ENCODE results near the gene UPF2.

Gene UPF2

DNA sequence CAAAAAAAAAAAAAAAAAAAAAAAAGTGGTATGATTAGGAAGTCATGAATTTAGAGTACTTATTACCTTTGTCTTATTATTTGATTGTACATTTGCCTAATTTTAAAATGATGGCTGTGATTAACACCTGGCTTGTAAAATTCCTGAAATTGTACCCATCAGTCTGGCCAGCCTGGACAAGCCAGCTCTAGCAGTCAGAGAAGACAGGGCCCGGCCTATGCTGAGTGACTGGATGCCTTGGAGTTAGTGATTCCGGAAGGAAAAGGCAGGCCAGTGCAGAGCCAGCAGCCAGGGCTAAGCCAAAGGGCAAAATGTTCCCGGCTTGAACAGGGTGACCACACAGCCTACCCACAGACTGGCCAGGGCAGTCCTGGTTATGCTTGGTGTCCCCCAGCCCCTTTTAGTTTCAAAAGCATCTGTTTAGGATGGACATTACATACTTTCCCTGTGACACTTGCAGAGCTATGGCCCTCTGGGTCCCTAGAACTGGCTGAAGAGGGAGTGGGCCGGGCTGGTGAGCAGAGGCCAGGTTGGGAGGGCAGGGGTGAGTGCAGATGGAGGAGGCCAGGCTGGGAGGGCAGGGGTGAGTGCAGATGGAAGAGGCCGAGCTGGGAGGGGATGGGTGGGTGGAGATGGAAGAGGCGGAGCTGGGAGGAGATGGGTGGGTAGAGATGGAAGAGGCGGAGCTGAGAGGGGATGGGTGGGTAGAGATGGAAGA, 157.7 kb downstream of the UPF2 start:
- no peak for DNase-seq (ENCODE audit: low read depth in 2 of 2)

DNA sequence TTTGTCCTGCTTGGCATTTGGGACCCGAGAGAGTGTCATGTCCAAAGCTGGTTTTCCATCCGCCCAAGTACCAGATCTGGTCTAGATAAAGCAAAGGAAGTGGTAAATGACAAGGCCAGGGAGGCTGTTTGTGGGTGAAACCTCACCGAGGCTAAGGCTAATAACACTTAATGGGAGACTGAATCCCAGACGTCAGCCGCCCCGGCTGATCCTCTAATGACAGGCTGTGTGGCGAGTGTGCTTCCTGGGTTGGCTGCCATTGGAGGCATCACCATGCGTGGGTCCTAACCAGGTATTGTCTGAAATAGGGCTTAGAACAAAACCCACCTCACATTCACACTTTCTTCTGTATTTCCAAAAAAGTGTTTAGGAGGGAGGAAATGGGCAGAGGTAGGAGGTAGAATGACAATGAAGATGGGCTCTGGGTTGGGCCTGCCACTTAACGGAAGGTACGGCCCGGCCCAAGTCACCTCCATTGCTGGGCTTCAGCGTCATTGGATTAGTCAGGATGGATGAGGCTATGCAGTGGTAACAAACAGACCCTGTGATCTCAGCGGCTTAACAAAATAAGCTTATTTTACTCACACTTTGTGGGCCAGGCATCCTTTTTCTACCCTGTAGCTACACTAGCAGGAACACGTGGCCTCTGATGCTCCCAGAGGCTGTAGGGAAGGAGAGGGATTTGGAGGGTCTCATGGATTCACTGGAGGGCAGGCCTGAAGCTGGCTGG, 159.8 kb downstream of the UPF2 start:
- no peak for DNase-seq (ENCODE audit: low read depth in 2 of 2)

DNA sequence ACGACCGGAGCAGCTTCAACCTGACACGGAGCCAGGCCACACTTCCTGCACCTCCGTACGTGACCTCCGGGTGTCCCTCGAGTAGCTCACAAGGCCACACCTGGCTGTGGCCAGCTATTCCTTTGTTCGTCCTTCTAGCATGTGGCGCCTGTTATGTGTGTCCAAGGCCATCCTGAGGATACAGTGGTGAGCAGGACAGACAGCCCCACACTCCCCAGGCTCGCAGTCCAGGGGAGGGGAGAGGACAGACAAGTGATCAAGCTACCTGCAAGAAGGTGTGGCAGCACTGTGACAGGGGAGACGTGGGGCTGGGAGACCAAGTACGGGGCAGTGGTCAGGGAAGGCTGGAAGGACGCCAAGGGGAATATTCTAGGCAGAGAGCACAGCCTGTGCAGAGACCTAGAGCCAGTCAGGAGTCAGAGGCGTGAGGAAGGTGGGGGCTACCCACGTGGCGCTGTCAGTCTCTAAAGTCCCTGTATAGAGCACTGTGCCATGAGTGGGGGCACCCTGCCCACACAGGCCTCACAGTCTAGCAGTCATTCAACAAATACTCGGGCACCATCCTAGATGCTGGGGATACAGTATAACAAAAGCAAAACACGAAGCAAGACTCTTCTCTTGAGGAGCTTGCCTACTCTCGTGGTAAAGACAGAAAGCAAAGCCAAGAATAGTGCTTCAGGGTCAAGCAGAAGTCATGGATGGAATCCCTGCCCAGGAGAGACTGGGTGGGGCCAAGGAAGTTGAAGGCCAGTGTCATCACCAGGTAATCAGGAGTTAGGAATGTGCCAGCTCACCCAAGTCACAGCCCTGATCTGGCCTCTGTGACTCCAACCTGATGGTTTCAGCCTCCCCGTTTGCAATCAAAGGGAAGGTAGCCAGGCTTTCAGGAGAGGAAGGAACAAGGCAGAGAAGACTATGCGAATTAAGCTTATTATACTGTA, 160.9 kb downstream of the UPF2 start:
- no peak for DNase-seq (ENCODE audit: low read depth in 2 of 2)

DNA sequence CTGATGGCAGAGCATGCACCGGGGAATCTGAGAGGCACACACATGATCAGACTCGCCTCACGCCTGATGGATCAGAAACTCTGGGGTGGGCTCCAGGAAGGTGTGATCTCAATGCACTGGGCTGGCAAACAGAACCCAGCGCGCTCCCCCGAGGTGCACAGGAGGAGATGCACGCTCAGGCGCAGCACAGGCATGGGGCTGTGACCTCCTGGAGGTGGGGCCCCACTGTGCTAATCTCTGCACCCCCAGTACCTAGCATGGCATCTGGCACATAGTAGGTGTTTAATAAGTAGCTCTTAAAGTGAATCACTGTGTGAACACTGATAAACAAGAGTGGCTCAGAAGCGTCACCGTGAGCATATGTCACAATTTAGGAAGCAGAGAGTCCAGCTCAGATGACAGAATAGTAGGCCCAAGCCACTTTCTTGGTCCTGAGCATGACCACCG, 161.6 kb downstream of the UPF2 start:
- DNase-seq (ENCODE audit: low read depth in 2 of 2) = no peak

DNA sequence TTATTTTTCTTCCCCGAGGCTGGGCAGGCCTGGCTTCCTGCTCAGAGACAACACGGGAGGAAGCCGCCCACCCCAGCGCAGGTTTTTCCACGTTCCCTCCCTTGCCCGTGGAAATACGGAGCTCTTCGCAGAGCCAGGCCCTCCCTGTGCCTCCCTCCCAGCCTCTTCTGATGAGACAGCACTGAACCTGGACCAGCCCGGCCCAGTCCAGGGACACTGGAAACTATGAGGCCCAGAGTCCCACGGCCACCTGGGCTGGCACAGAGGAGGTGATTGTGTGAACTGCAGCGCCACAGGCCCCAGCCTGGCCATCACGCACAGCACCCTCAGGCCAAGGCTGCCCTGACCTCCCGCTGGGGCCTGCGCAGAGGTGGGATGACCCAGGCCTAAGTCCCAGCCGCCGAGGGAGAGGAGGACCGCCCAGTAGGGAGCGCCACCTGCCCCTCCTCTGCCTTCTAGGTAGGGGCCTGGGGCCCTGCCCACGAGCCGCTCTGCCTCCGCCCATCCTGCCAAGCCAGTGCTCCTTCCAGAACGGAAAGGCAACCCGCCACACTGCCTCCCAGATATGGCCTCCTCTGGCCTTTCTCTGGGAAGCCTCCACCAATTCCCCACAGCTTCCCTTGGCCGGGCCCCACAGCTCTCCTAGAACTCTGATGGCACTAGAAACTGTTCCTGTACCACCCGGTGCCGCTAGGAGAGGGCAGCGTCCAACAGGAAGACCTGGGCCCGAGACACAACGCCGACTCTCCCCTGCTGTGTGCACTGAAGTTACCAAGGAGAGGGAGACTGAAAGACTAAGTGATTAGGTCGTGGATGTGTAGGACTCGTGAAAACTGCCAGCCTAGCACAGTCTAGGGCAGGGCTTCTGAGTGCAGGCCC, 162.2 kb downstream of the UPF2 start:
- no peak for DNase-seq (ENCODE audit: low read depth in 2 of 2)

GRCh38 chr10:11879387-11880094, 163.1 kb downstream of the UPF2 start:
- no peak for DNase-seq (ENCODE audit: low read depth in 2 of 2)

GRCh38 chr10:11878776-11879175, 163.8 kb downstream of the UPF2 start:
- DNase-seq (ENCODE audit: low read depth in 2 of 2) = no peak

DNA sequence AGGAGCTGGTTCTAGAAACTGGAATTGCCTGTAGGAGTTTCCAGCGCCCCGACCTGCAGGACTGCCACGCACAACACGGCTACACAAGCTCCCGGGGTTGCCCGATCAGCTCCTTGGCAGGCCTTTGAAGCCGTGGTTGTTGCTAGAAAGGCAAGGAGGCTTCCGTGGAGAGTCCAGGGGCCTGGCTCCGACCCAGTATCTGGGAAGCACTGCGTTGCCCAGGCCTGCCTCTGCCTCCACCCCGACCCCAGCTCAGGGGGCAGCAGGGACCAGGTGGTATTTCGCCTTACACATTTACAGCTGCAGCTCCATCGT, 165.1 kb downstream of the UPF2 start:
- DNase-seq (ENCODE audit: low read depth in 2 of 2) = no peak

- no peak for DNase-seq (ENCODE audit: low read depth in 2 of 2)
Observed at GRCh38 chr10:11876805-11877590, 165.6 kb downstream of the UPF2 start.

DNA sequence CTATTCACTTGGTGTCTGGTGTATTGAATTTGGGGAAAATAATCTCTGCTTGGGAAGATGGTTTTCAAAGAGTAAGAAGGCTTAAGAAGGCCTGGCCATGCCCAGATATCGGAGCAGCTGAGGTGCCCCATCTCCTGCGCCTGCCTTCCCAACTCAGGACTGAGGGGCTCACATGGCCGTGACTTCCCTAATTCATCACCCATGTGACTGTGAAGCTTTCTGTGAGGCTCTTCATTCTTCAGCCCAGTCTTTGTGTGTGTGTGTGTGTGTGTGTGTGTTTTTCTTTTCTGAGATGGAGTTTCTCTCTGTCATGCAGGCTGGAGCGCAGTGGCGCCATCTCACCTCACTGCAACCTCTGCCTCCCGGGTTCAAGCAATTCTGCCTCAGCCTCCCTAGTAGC, 166.3 kb downstream of the UPF2 start:
- DNase-seq (ENCODE audit: low read depth in 2 of 2) = no peak

GRCh38 chr10:11875494-11876281, 166.9 kb downstream of the UPF2 start:
- no peak for DNase-seq (ENCODE audit: low read depth in 2 of 2)

GRCh38 chr10:11874568-11875493, 167.8 kb downstream of the UPF2 start:
- DNase-seq (ENCODE audit: low read depth in 2 of 2) = peak in 1 of 2 donors; percentile 24

- no peak for DNase-seq (ENCODE audit: low read depth in 2 of 2)
Observed at GRCh38 chr10:11871466-11871865, 171.1 kb downstream of the UPF2 start.

GRCh38 chr10:11870900-11871400, 171.7 kb downstream of the UPF2 start:
- no peak for DNase-seq (ENCODE audit: low read depth in 2 of 2)

GRCh38 chr10:11870461-11870780, 172.2 kb downstream of the UPF2 start:
- no peak for DNase-seq (ENCODE audit: low read depth in 2 of 2)

All from stimulated activated CD4-positive, alpha-beta T cell treated with anti-CD3 and anti-CD28 coated beads, Interleukin-1b, Interleukin-23, amount 100 ng/mL, for 1 hour (primary cell).